Fibroblast of skin of scalp (primary cell): ENCODE measurements around the gene MS4A3.
"Not testable (repeated sequence)": the region's sequence is repeated elsewhere in the genome, so short reads cannot be mapped to it uniquely, and the experiment has no call there.

ENCODE experiments used
- DNase-seq: peaks from one replicate; pipeline ENCODE4 v3.0.0-alpha.2; 2013

Gene MS4A3

GRCh38 chr11:60095477-60096120 is 39.1 kb downstream of the MS4A3 start:
- DNase-seq: no peak

- no peak for DNase-seq
These were observed 40.7 kb downstream of the MS4A3 start for GRCh38 chr11:60097189-60097588.

GRCh38 chr11:60098508-60098907 is 42.0 kb downstream of the MS4A3 start:
- no peak for DNase-seq

- no peak for DNase-seq
These were observed 44.1 kb downstream of the MS4A3 start for GRCh38 chr11:60100516-60100915.

- not testable (repeated sequence) for DNase-seq
These were observed 44.9 kb downstream of the MS4A3 start for GRCh38 chr11:60101368-60101767.

GRCh38 chr11:60104471-60105115 is 48.1 kb downstream of the MS4A3 start:
- DNase-seq: not testable (repeated sequence)

- not testable (repeated sequence) for DNase-seq
These were observed 52.2 kb downstream of the MS4A3 start for GRCh38 chr11:60108631-60109030.

GRCh38 chr11:60111793-60112192 is 55.3 kb downstream of the MS4A3 start:
- no peak for DNase-seq

GRCh38 chr11:60116996-60117790 is 60.7 kb downstream of the MS4A3 start:
- no peak for DNase-seq

GRCh38 chr11:60118338-60118737 is 61.9 kb downstream of the MS4A3 start:
- no peak for DNase-seq

GRCh38 chr11:60119710-60120109 is 63.2 kb downstream of the MS4A3 start:
- no peak for DNase-seq
